GM12878 (cell line): ENCODE results near the gene RPL19. TPM values are rescaled to one million over a fixed set of nuclear protein-coding genes. Genes with fewer than 3 reads are reported as not detected.

Experiments used
- ATAC-seq: fragments of 200-7000 bp; cut with Tn5 transposase; 3 replicates; pipeline ENCODE4 v1.9.1; 2020; ENCODE audit warnings: mild to moderate bottlenecking, moderate library complexity
- BruUV-seq: library from RNA; stranded (reverse); fragments of 400-500 nt; replicated peaks from 2 replicates; lab custom pipeline; 2021; lab: Mats Ljungman, UMichigan
- CTCF ChIA-PET: fragments of 300-600 bp; sonication (Branson Sonifier 250); formaldehyde crosslinking; extraction: SDS; loops from one replicate; lab custom pipeline; 2021; ENCODE audit warnings: inconsistent platforms; lab: Yijun Ruan, JAX
- POLR2A ChIA-PET: fragments of 350-600 bp; formaldehyde crosslinking; extraction: SDS; loops from one replicate; lab custom pipeline; 2021; ENCODE audit warnings: inconsistent platforms; lab: Charles Lee
- RAD21 ChIA-PET: fragments of 300-600 bp; sonication (Branson Sonifier 250); formaldehyde crosslinking; loops from one replicate; lab custom pipeline; 2023; ENCODE audit warnings: antibody characterized with exemption; ENCODE audit not compliant: unreplicated experiment; lab: Charles Lee
- SMC1A ChIA-PET: fragments of 300-600 bp; sonication (Branson Sonifier 250); formaldehyde crosslinking; loops from one replicate; lab custom pipeline; 2023; ENCODE audit not compliant: unreplicated experiment, uncharacterized antibody; lab: Charles Lee
- DNase-seq: peaks from one replicate; pipeline ENCODE4 v3.0.0-alpha.2; 2011; ENCODE audit warnings: low read depth, low spot score
- FAIRE-seq: peaks from 3 replicates; lab custom pipeline; 2011; peaks lifted over from hg19 to GRCh38; lab: Jason Lieb, UNC
- H2AFZ ChIP-seq: 2 replicates; pipeline ENCODE4 v1.6.0; 2011; ENCODE audit warnings: low read depth, low read length, control low read depth; ENCODE audit not compliant: control insufficient read depth
- H3K27ac ChIP-seq: 2 replicates; pipeline ENCODE4 v1.5.1; 2011; ENCODE audit warnings: control low read depth; ENCODE audit not compliant: control insufficient read depth, insufficient read depth
- H3K27me3 ChIP-seq, 2 experiments: replicated peaks in 1 of 2; 2 replicates each; pipeline versions ENCODE4 v1.6.0 to v1.6.1; 2011; ENCODE audit warnings: low read length in 1 of 2; ENCODE audit not compliant: control insufficient read depth in 2 of 2, insufficient read depth in 2 of 2
- H3K36me3 ChIP-seq, 2 experiments: 2 replicates each; pipeline ENCODE4 v1.5.1; 2011; ENCODE audit warnings: low read length in 1 of 2; ENCODE audit not compliant: control insufficient read depth in 2 of 2, insufficient read depth in 2 of 2
- H3K4me1 ChIP-seq: 2 replicates; pipeline ENCODE4 v1.6.1; 2011; ENCODE audit warnings: mild to moderate bottlenecking, low read length, moderate library complexity, mixed read lengths; ENCODE audit not compliant: control insufficient read depth, insufficient read depth
- H3K4me2 ChIP-seq: 2 replicates; pipeline ENCODE4 v1.6.0; 2011; ENCODE audit warnings: control low read depth; ENCODE audit not compliant: control insufficient read depth, insufficient read depth
- H3K4me3 ChIP-seq: fragments of 200-600 bp; sonication (generic); 2 replicates; pipeline ENCODE4 v1.5.1; 2016
- H3K79me2 ChIP-seq: 2 replicates; pipeline ENCODE4 v1.6.0; 2011; ENCODE audit warnings: low read length; ENCODE audit not compliant: control insufficient read depth, insufficient read depth
- H3K9ac ChIP-seq: 2 replicates; pipeline ENCODE4 v1.8.0; 2011; ENCODE audit warnings: low read length, control low read depth, mixed read lengths; ENCODE audit not compliant: control insufficient read depth, insufficient read depth
- H3K9me3 ChIP-seq: replicated peaks from 3 replicates; pipeline ENCODE4 v1.5.1; 2011; ENCODE audit warnings: mild to moderate bottlenecking, low read length; ENCODE audit not compliant: control insufficient read depth, insufficient read depth
- H4K20me1 ChIP-seq: 2 replicates; pipeline ENCODE4 v1.6.0; 2011; ENCODE audit not compliant: control insufficient read depth, insufficient read depth
- BCL11A ChIP-seq: IDR thresholded peaks from 2 replicates; pipeline ENCODE4 v1.6.1; 2011; ENCODE audit warnings: low read depth, low read length
- CHD4 ChIP-seq: fragments of 200-600 bp; sonication (generic); IDR thresholded peaks from 2 replicates; pipeline ENCODE4 v1.6.1; 2016; ENCODE audit warnings: mild to moderate bottlenecking
- EGR1 ChIP-seq, 2 experiments: IDR thresholded peaks; 1 replicate in 1 of 2; 2 replicates in 1 of 2; pipeline ENCODE4 v1.6.1; 2011 to 2012; ENCODE audit warnings: low read depth in 2 of 2, low read length in 2 of 2, borderline replicate concordance in 1 of 2, mild to moderate bottlenecking in 1 of 2, moderate library complexity in 1 of 2
- EZH2 ChIP-seq: IDR thresholded peaks from 2 replicates; pipeline ENCODE4 v1.6.1; 2012; ENCODE audit warnings: low read depth, mild to moderate bottlenecking, control low read depth, inconsistent platforms, low read length, borderline replicate concordance; ENCODE audit not compliant: control insufficient read depth
- GABPA ChIP-seq: IDR thresholded peaks from 2 replicates; pipeline ENCODE4 v1.6.1; 2014; ENCODE audit warnings: antibody characterized with exemption, low read depth, mild to moderate bottlenecking, inconsistent platforms
- IKZF2 ChIP-seq, 2 experiments: fragments of 450-650 bp; IDR thresholded peaks; 2 replicates each; pipeline ENCODE4 v1.6.1; 2017; ENCODE audit warnings: mild to moderate bottlenecking in 2 of 2, moderate library complexity in 2 of 2
- NFIC ChIP-seq: IDR thresholded peaks from 2 replicates; pipeline ENCODE4 v1.6.1; 2012; ENCODE audit warnings: low read depth, mild to moderate bottlenecking, inconsistent platforms, low read length, moderate library complexity
- NFYB ChIP-seq: IDR thresholded peaks from 2 replicates; pipeline ENCODE4 v1.6.1; 2011; ENCODE audit warnings: low read depth, mild to moderate bottlenecking, low read length, improper control_type of control experiment, moderate library complexity; ENCODE audit not compliant: insufficient read depth
- NR2C2 ChIP-seq: IDR thresholded peaks from 2 replicates; pipeline ENCODE4 v1.6.1; 2011; ENCODE audit warnings: borderline replicate concordance, low read depth; ENCODE audit not compliant: control insufficient read depth, insufficient read length
- PML ChIP-seq: IDR thresholded peaks from 2 replicates; pipeline ENCODE4 v1.6.1; 2012; ENCODE audit warnings: low read length, inconsistent platforms
- SIN3A ChIP-seq: IDR thresholded peaks from 2 replicates; pipeline ENCODE4 v1.6.1; 2012; ENCODE audit warnings: low read depth, low read length, improper control_type of control experiment
- SRF ChIP-seq, 2 experiments: IDR thresholded peaks; 2 replicates each; pipeline ENCODE4 v1.6.1; 2011; ENCODE audit warnings: low read depth in 2 of 2, low read length in 2 of 2, mild to moderate bottlenecking in 1 of 2, moderate library complexity in 1 of 2
- WGBS: methylation state at CpG from one replicate; pipeline ENCODE4 v1.1.6; 2016; ENCODE audit warnings: low lambda C conversion rate; ENCODE audit not compliant: insufficient replicate concordance, insufficient coverage; ENCODE audit errors: missing lambda C conversion rate; 5-methylcytosine and 5-hydroxymethylcytosine counted together
- in situ Hi-C: fragments of 300-500 bp; cut with MboI; formaldehyde crosslinking; loops from 9 replicates; pipeline ENCODE4 v1.14.3; 2018; ENCODE audit warnings: mixed read lengths
- intact Hi-C: fragments of 100-400 bp; cut with micrococcal nuclease; formaldehyde crosslinking; loops from one replicate; pipeline ENCODE4 v1.14.2; 2022; ENCODE audit not compliant: unreplicated experiment
- polyA plus RNA-seq, 11 experiments: library from polyadenylated mRNA; depleted of rRNA in 4 of 11; unstranded in 6 of 11; stranded (reverse) in 5 of 11; fragments of >200 nt; fragmentation: Nextera tagmentation in 4 of 11; fragmentation: Illumina TruSeq in 1 of 11; extraction: Ambion mirVana in 4 of 11; extraction: Trizol in 1 of 11; gene quantifications; 1 replicate in 1 of 11; 2 replicates in 10 of 11; pipeline versions ENCODE4 v1.2.1 to v1.2.3, GENCODE V29; 2011 to 2016; ENCODE audit warnings: inconsistent platforms in 2 of 11, missing spikeins in 2 of 11, low read depth in 1 of 11
- total RNA-seq, 4 experiments: library from RNA; depleted of rRNA in 3 of 4; stranded (reverse); fragments of >200 nt in 3 of 4; fragmentation: Illumina TruSeq in 1 of 4; extraction: Trizol in 1 of 4; gene quantifications; 2 replicates each; pipeline versions ENCODE4 v1.2.1 to v1.2.3, GENCODE V29; 2013 to 2021

Gene RPL19
- total and polyA plus RNA-seq, 10 of the 15 experiments (the other 5 are each of a cell fraction or from before 2014, with no cell fraction given), result 1,862 to 5,536 (median 3,836) TPM

- WGBS, result 14% methylated on average over 19 of the region's 24 CpGs
- H3K9me3 ChIP-seq, result no peaks in the 10 kb centered on the region
- no peak overlapping the region for H3K27ac ChIP-seq
- RAD21 ChIA-PET, result no interaction called here
- H3K79me2 ChIP-seq, result no peaks in the 10 kb centered on the region
- POLR2A ChIA-PET, result no interaction called here
- DNase-seq (no peak), FAIRE-seq (no peak), ATAC-seq (no peak)
- H4K20me1 ChIP-seq, result no peaks in the 10 kb centered on the region
- SMC1A ChIA-PET, result no interaction called here
- CTCF ChIA-PET, result interaction anchor here (0.7 to 1.0 kb wide), 4 partner anchors 13 to 124 kb away, joined by 3 to 4 read pairs (median 3); no protein-coding TSS in a partner anchor
- no peak overlapping the region for H3K9ac ChIP-seq
- intact Hi-C loops, result no loop called here
- peaks cover 0 to under 1% of the 10 kb centered on the region in 2 experiments; a peak in 1 of 4 replicates for H3K27me3 ChIP-seq
- no peak overlapping the region for H2AFZ ChIP-seq
- no peak overlapping the region for H3K4me3 ChIP-seq
- H3K4me1 ChIP-seq, result no peaks in the 10 kb centered on the region
- H3K4me2 ChIP-seq, result no peak overlapping the region
- in situ Hi-C loops, result no loop called here
- TF ChIP-seq NR2C2, result no peak
- no peak for TF ChIP-seq NFYB
- no peak for TF ChIP-seq IKZF2 (IDR thresholded peaks at IDR 0.05)
- TF ChIP-seq SRF (IDR thresholded peaks at IDR 0.05; ENCODE audit: low read depth in 2 of 2, low read length in 2 of 2), result no peak
- TF ChIP-seq PML, result no peak
- no peak for TF ChIP-seq CHD4
- no TSS peak for BruUV-seq
- H3K36me3 ChIP-seq, result no peaks in the 10 kb centered on the region
Observed at GRCh38 chr17:39217734-39218369, 17.8 kb downstream of the RPL19 start.

DNA sequence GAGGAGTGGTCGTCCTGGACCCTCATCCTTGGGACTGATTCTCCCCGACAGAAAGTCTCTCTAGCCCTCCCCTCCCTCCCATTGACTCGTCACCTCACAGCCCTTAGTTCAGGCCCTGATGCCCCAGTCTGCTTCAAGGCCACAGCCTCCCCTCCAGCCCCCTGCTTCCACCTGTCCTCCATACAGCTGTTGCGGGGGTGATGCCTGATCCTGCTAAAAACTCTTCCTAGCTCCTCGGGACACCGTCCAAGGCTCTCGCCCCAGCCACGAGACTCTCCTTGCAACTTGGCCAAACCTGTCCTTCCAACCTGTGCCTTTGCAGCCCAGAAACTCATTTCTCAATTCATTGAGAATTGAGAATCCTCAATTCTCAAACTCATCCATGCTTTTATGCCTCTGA is 18.8 kb downstream of the RPL19 start:
- no peak for TF ChIP-seq SIN3A
- TF ChIP-seq IKZF2 (IDR thresholded peaks at IDR 0.05), result no peak
- TF ChIP-seq EZH2, result no peak
- TF ChIP-seq BCL11A, result no peak
- TF ChIP-seq NFIC, result no peak
- no peak for TF ChIP-seq GABPA
- no peak for TF ChIP-seq EGR1 (IDR thresholded peaks at IDR 0.05; ENCODE audit: borderline replicate concordance in 1 of 2, low read depth in 2 of 2, low read length in 2 of 2)
- no peak for ATAC-seq
- no peak for FAIRE-seq
- H2AFZ ChIP-seq, result no peak overlapping the region
- peaks cover under 1 to 1% of the 10 kb centered on the region in 2 experiments; a peak in 2 of 4 replicates for H3K27me3 ChIP-seq
- ChIA-PET CTCF (interaction anchor here (0.7 to 1.4 kb wide), 4 partner anchors 10 to 23 kb away, joined by 3 to 7 read pairs (median 4); no protein-coding TSS in a partner anchor), RAD21 (interaction anchor here (1.2 kb wide), 1 partner anchor 25 kb away, joined by 3 read pairs; no protein-coding TSS in a partner anchor), POLR2A (no interaction called here), SMC1A (interaction anchor here (1.6 kb wide), 1 partner anchor 13 kb away, joined by 5 read pairs; no protein-coding TSS in a partner anchor)
- in situ Hi-C loops, result no loop called here
- no peak for DNase-seq
- H3K36me3 ChIP-seq, result no peaks in the 10 kb centered on the region
- H3K9me3 ChIP-seq, result no peaks in the 10 kb centered on the region
- BruUV-seq, result no TSS peak
- H3K27ac ChIP-seq, result no peak overlapping the region
- H3K79me2 ChIP-seq, result no peaks in the 10 kb centered on the region
- no peak overlapping the region for H3K9ac ChIP-seq
- H3K4me3 ChIP-seq, result no peak overlapping the region
- H4K20me1 ChIP-seq, result no peaks in the 10 kb centered on the region
- 23% methylated on average over 8 of the region's 8 CpGs for WGBS
- H3K4me2 ChIP-seq, result no peak overlapping the region
- intact Hi-C loops, result no loop called here
- H3K4me1 ChIP-seq, result no peaks in the 10 kb centered on the region
